HepG2 (cell line): ENCODE results near the gene HSF2BP. TPM values are rescaled to one million over a fixed set of nuclear protein-coding genes. Genes with fewer than 3 reads are reported as not detected.
A peak's percentile ranks its signal among the peaks of the same experiment; 100 is the strongest.

Experiments used
- ATAC-seq: fragments of 200-7000 bp; cut with Tn5 transposase; 3 replicates; pipeline ENCODE4 v1.9.1; 2020; ENCODE audit warnings: mild to moderate bottlenecking, moderate library complexity
- BruUV-seq: library from RNA; stranded (reverse); fragments of 400-500 nt; replicated peaks from 2 replicates; lab custom pipeline; 2021; lab: Mats Ljungman, UMichigan
- CTCF ChIA-PET: fragments of 300-600 bp; formaldehyde crosslinking; extraction: SDS; loops from one replicate; lab custom pipeline; 2021; ENCODE audit warnings: low total read pairs, inconsistent platforms, low intra/inter-chr PET ratio; lab: Yijun Ruan, JAX
- POLR2A ChIA-PET: fragments of 350-600 bp; sonication (Branson Sonifier 250); formaldehyde crosslinking; loops from one replicate; lab custom pipeline; 2020; ENCODE audit warnings: antibody characterized with exemption, inconsistent platforms; lab: Yijun Ruan, JAX
- DNase-seq: peaks from one replicate; pipeline ENCODE4 v3.0.0-alpha.2; 2015; ENCODE audit warnings: low spot score
- FAIRE-seq: peaks from 3 replicates; lab custom pipeline; 2011; peaks lifted over from hg19 to GRCh38; lab: Jason Lieb, UNC
- H2AFZ ChIP-seq: one replicate; pipeline ENCODE4 v1.6.1; 2011; ENCODE audit warnings: low read length, inconsistent platforms
- H3K27ac ChIP-seq: fragments of 300-600 bp; 3 replicates; pipeline ENCODE4 v1.8.0; 2011; ENCODE audit warnings: mixed run types, mild to moderate bottlenecking, mixed read lengths, low read length, inconsistent platforms; ENCODE audit not compliant: insufficient read depth; ENCODE audit errors: extremely low read length
- H3K27me3 ChIP-seq, 2 experiments: fragments of 200-600 bp in 1 of 2; 2 replicates in 1 of 2; 3 replicates in 1 of 2; pipeline versions ENCODE4 v1.6.0 to v1.8.0; 2011; ENCODE audit warnings: low read length in 2 of 2, mild to moderate bottlenecking in 2 of 2, moderate library complexity in 2 of 2, inconsistent platforms in 1 of 2; ENCODE audit not compliant: insufficient read depth in 2 of 2, control insufficient read depth in 1 of 2
- H3K36me3 ChIP-seq, 2 experiments: fragments of 200-600 bp in 1 of 2; replicated peaks in 1 of 2; 2 replicates in 1 of 2; 3 replicates in 1 of 2; pipeline versions ENCODE4 v1.5.1 to v1.8.0; 2011; ENCODE audit warnings: low read length in 2 of 2, inconsistent platforms in 1 of 2; ENCODE audit not compliant: insufficient read depth in 2 of 2, control insufficient read depth in 1 of 2
- H3K4me1 ChIP-seq: 2 replicates; pipeline ENCODE4 v1.5.1; 2012; ENCODE audit warnings: low read length, inconsistent platforms; ENCODE audit not compliant: insufficient read depth
- H3K4me2 ChIP-seq: 2 replicates; pipeline ENCODE4 v1.6.0; 2011; ENCODE audit warnings: low read depth, low read length, inconsistent platforms
- H3K4me3 ChIP-seq, 3 experiments: fragments of 200-600 bp in 1 of 3; sonication (generic), shearing (Covaris generic) in 1 of 3; replicated peaks in 1 of 3; 2 replicates each; pipeline ENCODE4 v1.5.1; 2011 to 2016; ENCODE audit warnings: low read length in 3 of 3, inconsistent platforms in 2 of 3, low read depth in 2 of 3, mild to moderate bottlenecking in 2 of 3, control low read depth in 1 of 3, mixed read lengths in 1 of 3; ENCODE audit not compliant: insufficient read depth in 1 of 3
- H3K79me2 ChIP-seq: one replicate; pipeline ENCODE4 v1.6.1; 2011; ENCODE audit warnings: low read length, inconsistent platforms; ENCODE audit not compliant: insufficient read depth
- H3K9ac ChIP-seq: 2 replicates; pipeline ENCODE4 v1.6.0; 2011; ENCODE audit warnings: mild to moderate bottlenecking, low read depth, low read length, inconsistent platforms; ENCODE audit not compliant: insufficient read depth
- H3K9me3 ChIP-seq: 2 replicates; pipeline ENCODE4 v1.5.1; 2012; ENCODE audit warnings: mild to moderate bottlenecking, low read length
- H4K20me1 ChIP-seq: 2 replicates; pipeline ENCODE4 v1.6.0; 2011; ENCODE audit warnings: inconsistent platforms, mild to moderate bottlenecking, low read length, moderate library complexity; ENCODE audit not compliant: insufficient read depth
- HMG20B ChIP-seq: conservative IDR thresholded peaks from 2 replicates; pipeline ENCODE4 v1.6.1; 2016; ENCODE audit warnings: missing genetic modification reagents, missing compliant biosample characterization
- MED8 ChIP-seq: sonication (generic); formaldehyde crosslinking; IDR thresholded peaks from 2 replicates; pipeline ENCODE4 v1.8.1; 2023; ENCODE audit warnings: mild to moderate bottlenecking, missing genetic modification reagents; ENCODE audit not compliant: insufficient replicate concordance
- PHF8 ChIP-seq: sonication (generic); formaldehyde crosslinking; IDR thresholded peaks from 2 replicates; pipeline ENCODE4 v1.5.0; 2020; ENCODE audit warnings: missing genetic modification reagents
- ZNF839 ChIP-seq: sonication (generic); formaldehyde crosslinking; IDR thresholded peaks from 2 replicates; pipeline ENCODE4 v1.4.0; 2020; ENCODE audit warnings: missing genetic modification reagents, mild to moderate bottlenecking, borderline replicate concordance
- WGBS: methylation state at CpG from one replicate; pipeline ENCODE4 v1.1.6; 2017; ENCODE audit warnings: low lambda C conversion rate; 5-methylcytosine and 5-hydroxymethylcytosine counted together
- in situ Hi-C: cut with HindIII; loops from 2 replicates; pipeline ENCODE4 v1.10.0; 2017; ENCODE audit warnings: low pct_unique_long_range_greater_than_20kb; ENCODE audit not compliant: extremely low pct_ligation_motif_present
- intact Hi-C: fragments of 100-400 bp; cut with micrococcal nuclease; formaldehyde crosslinking; loops from one replicate; pipeline ENCODE4 v1.10.0; 2022; ENCODE audit not compliant: unreplicated experiment
- polyA plus RNA-seq, 8 experiments: library from polyadenylated mRNA; depleted of rRNA in 3 of 8; stranded (reverse) in 7 of 8; unstranded in 1 of 8; fragments of >200 nt; fragmentation: Illumina TruSeq in 4 of 8; extraction: Trizol in 4 of 8; gene quantifications; 2 replicates each; pipeline versions ENCODE4 v1.2.1 to v1.2.3, GENCODE V29; 2011 to 2016; ENCODE audit warnings: low read depth in 4 of 8, missing spikeins in 1 of 8, mixed read lengths in 1 of 8; ENCODE audit not compliant: insufficient read depth in 1 of 8
- total RNA-seq, 5 experiments: library from RNA; depleted of rRNA; stranded (reverse); fragments of >200 nt; fragmentation: Illumina TruSeq; extraction: Trizol; gene quantifications; 2 replicates each; pipeline ENCODE4 v1.2.3, GENCODE V29; 2016; ENCODE audit warnings: low read depth in 1 of 5
- TF ChIP-seq, protein P1 (sequence below): sonication (generic); formaldehyde crosslinking; IDR thresholded peaks from 2 replicates; pipeline ENCODE4 v1.8.0; 2022; ENCODE audit warnings: missing genetic modification reagents, low read depth, mild to moderate bottlenecking, borderline replicate concordance
- TF ChIP-seq, protein P2 (sequence below): sonication (generic); formaldehyde crosslinking; IDR thresholded peaks from 2 replicates; pipeline ENCODE4 v1.5.1; 2020; ENCODE audit warnings: mild to moderate bottlenecking, missing genetic modification reagents, moderate library complexity
- TF ChIP-seq, protein P3 (sequence below): sonication (generic); formaldehyde crosslinking; IDR thresholded peaks from 2 replicates; pipeline ENCODE4 v1.5.0; 2020; ENCODE audit warnings: missing genetic modification reagents, mild to moderate bottlenecking, borderline replicate concordance
- TF ChIP-seq, protein P4 (sequence below): sonication (generic); formaldehyde crosslinking; IDR thresholded peaks from 2 replicates; pipeline ENCODE4 v1.8.1; 2023; ENCODE audit warnings: mild to moderate bottlenecking, inconsistent platforms, moderate library complexity, missing genetic modification reagents, borderline replicate concordance
- TF ChIP-seq, protein P5 (sequence below): sonication (generic); formaldehyde crosslinking; IDR thresholded peaks from 2 replicates; pipeline ENCODE4 v1.5.0; 2020; ENCODE audit warnings: missing genetic modification reagents, mild to moderate bottlenecking, borderline replicate concordance
- TF ChIP-seq, protein P6 (sequence below): IDR thresholded peaks from 2 replicates; pipeline ENCODE4 v1.6.1; 2012; ENCODE audit warnings: inconsistent platforms
- TF ChIP-seq, protein P7 (sequence below): IDR thresholded peaks from 2 replicates; pipeline ENCODE4 v1.6.1; 2016

Gene HSF2BP
- total and polyA plus RNA-seq, 2 of the 13 experiments (the other 11 are each of a cell fraction or from before 2014, with no cell fraction given) = 0.67 to 2.2 TPM

DNA sequence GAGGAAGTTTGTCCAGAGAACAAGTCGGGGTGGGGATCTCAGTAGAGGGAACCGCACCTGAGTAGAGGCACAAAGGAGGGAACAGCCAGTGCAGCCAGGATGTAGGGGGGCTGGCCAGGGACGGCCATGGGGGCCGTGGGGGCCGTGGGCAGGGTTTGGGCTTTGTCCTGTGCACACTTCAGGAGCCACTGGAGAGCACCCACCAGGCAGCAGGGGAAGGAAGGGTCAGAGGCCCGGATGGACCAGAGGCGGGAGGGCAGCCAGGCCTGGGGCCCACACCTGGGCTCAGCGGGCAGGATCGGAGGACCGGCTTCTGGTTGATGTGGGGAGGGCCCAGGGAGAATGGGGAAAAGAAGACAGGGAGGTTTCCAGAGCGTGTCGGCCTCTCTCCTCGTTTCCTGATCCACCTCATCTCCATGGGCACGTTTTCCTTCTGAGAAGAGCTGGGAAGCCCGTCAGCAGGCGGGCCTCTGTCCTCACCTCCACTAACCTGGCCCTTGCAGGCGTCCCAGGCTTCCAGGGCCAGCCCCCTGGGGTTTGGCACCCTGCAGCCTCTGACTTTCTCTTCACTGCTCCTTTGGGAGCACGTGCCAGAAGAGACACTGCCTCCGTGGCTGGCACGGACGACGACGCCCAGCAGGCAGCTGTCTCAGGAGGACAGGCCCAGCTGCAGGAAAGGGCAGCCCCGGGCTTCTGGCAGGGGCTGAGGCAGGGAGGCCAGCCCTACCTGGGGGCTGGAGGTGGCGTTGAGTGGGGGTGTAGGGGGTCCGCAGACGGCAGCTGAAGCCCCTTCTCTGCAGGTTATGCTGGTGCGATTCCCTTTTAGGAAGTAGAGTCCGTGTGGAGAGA, 42.9 kb upstream of the HSF2BP start:
- Histone ChIP-seq H3K79me2 (no peaks in the 10 kb centered on the region), H3K36me3 (no peaks in the 10 kb centered on the region), H3K9me3 (no peaks in the 10 kb centered on the region), H3K4me2 (peak overlapping the region; percentile 85), H3K27ac (peak overlapping the region; percentile 66), H3K4me1 (peaks cover 82% of the 10 kb centered on the region), H3K9ac (peak overlapping the region; percentile 39), H3K27me3 (no peaks in the 10 kb centered on the region), H2AFZ (no peak overlapping the region), H3K4me3 (peak overlapping the region in 1 of 3 experiments; percentile 63; a peak in 1 of 6 replicates), H4K20me1 (no peaks in the 10 kb centered on the region)
- ChIA-PET CTCF (no interaction called here), POLR2A (interaction anchor here (2.2 kb wide), 1 partner anchor 26 kb away, joined by 11 read pairs; no protein-coding TSS in a partner anchor)
- in situ Hi-C loops = no loop called here
- ATAC-seq (no peak), FAIRE-seq (no peak), DNase-seq (no peak)
- BruUV-seq = no TSS peak
- 86% methylated on average over 24 of the region's 29 CpGs for WGBS
- intact Hi-C loops = loop anchor here (10.0 kb wide), 1 partner anchor 73 kb away; the partner anchor contains the start of gene CSTB
- TF ChIP-seq, protein P1, sequence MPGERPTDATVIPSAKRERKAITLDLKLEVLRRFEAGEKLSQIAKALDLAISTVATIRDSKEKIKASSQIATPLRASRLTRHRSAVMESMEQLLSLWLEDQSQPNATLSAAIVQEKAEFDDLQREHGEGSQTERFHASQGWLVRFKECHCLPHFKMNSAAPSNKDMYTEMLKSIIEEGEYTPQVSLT = no peak
- TF ChIP-seq, protein P2, sequence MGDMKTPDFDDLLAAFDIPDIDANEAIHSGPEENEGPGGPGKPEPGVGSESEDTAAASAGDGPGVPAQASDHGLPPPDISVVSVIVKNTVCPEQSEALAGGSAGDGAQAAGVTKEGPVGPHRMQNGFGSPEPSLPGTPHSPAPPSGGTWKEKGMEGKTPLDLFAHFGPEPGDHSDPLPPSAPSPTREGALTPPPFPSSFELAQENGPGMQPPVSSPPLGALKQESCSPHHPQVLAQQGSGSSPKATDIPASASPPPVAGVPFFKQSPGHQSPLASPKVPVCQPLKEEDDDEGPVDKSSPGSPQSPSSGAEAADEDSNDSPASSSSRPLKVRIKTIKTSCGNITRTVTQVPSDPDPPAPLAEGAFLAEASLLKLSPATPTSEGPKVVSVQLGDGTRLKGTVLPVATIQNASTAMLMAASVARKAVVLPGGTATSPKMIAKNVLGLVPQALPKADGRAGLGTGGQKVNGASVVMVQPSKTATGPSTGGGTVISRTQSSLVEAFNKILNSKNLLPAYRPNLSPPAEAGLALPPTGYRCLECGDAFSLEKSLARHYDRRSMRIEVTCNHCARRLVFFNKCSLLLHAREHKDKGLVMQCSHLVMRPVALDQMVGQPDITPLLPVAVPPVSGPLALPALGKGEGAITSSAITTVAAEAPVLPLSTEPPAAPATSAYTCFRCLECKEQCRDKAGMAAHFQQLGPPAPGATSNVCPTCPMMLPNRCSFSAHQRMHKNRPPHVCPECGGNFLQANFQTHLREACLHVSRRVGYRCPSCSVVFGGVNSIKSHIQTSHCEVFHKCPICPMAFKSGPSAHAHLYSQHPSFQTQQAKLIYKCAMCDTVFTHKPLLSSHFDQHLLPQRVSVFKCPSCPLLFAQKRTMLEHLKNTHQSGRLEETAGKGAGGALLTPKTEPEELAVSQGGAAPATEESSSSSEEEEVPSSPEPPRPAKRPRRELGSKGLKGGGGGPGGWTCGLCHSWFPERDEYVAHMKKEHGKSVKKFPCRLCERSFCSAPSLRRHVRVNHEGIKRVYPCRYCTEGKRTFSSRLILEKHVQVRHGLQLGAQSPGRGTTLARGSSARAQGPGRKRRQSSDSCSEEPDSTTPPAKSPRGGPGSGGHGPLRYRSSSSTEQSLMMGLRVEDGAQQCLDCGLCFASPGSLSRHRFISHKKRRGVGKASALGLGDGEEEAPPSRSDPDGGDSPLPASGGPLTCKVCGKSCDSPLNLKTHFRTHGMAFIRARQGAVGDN (CRISPR knock-in tag) = peak; percentile 61
- TF ChIP-seq PHF8 (CRISPR knock-in tag) (no peak), ZNF839 (CRISPR knock-in tag) (peak; percentile 44; the same call in 1 of the 2 replicates), MED8 (CRISPR knock-in tag) (no peak), HMG20B (no peak)
- TF ChIP-seq, protein P3, sequence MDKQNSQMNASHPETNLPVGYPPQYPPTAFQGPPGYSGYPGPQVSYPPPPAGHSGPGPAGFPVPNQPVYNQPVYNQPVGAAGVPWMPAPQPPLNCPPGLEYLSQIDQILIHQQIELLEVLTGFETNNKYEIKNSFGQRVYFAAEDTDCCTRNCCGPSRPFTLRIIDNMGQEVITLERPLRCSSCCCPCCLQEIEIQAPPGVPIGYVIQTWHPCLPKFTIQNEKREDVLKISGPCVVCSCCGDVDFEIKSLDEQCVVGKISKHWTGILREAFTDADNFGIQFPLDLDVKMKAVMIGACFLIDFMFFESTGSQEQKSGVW (CRISPR knock-in tag) = no peak
- TF ChIP-seq, protein P4, sequence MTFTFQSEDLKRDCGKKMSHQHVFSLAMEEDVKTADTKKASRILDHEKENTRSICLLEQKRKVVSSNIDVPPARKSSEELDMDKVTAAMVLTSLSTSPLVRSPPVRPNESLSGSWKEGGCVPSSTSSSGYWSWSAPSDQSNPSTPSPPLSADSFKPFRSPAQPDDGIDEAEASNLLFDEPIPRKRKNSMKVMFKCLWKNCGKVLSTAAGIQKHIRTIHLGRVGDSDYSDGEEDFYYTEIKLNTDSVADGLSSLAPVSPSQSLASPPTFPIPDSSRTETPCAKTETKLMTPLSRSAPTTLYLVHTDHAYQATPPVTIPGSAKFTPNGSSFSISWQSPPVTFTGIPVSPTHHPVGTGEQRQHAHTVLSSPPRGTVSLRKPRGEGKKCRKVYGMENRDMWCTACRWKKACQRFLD (CRISPR knock-in tag) = no peak
- TF ChIP-seq, protein P5, sequence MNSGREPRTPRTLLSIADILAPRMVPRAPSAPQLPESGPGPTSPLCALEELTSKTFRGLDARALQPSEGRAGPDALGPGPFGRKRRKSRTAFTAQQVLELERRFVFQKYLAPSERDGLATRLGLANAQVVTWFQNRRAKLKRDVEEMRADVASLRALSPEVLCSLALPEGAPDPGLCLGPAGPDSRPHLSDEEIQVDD (CRISPR knock-in tag) = no peak
- TF ChIP-seq, protein P6, sequence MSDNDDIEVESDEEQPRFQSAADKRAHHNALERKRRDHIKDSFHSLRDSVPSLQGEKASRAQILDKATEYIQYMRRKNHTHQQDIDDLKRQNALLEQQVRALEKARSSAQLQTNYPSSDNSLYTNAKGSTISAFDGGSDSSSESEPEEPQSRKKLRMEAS = peak; percentile 40; the same call in 1 of the 2 replicates
- TF ChIP-seq, protein P7, sequence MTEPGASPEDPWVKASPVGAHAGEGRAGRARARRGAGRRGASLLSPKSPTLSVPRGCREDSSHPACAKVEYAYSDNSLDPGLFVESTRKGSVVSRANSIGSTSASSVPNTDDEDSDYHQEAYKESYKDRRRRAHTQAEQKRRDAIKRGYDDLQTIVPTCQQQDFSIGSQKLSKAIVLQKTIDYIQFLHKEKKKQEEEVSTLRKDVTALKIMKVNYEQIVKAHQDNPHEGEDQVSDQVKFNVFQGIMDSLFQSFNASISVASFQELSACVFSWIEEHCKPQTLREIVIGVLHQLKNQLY = no peak
